Measurements from ENCODE around the gene SMOC2.

DNA sequence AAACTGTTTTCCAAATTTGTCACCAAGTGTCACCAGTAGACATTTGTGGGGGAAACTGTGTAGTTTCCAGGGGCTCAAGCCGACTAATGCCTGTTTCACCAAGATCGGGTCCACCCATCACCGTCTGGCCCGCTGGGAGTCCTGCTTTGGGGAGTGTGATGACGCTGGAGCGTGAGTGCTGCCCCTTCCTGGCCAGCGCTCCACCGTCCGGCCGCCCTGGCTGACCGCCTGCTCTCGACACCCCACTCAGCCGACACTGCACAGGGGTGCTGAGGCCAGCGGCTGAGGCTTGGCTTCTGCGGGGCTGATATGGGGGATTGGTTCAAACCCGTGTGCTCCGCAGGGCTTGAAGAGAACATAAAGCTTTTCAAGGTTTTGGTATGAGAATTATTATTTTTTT is 160.1 kb downstream of the SMOC2 start:
- TF ChIP-seq, protein P1, sequence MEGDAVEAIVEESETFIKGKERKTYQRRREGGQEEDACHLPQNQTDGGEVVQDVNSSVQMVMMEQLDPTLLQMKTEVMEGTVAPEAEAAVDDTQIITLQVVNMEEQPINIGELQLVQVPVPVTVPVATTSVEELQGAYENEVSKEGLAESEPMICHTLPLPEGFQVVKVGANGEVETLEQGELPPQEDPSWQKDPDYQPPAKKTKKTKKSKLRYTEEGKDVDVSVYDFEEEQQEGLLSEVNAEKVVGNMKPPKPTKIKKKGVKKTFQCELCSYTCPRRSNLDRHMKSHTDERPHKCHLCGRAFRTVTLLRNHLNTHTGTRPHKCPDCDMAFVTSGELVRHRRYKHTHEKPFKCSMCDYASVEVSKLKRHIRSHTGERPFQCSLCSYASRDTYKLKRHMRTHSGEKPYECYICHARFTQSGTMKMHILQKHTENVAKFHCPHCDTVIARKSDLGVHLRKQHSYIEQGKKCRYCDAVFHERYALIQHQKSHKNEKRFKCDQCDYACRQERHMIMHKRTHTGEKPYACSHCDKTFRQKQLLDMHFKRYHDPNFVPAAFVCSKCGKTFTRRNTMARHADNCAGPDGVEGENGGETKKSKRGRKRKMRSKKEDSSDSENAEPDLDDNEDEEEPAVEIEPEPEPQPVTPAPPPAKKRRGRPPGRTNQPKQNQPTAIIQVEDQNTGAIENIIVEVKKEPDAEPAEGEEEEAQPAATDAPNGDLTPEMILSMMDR (IDR thresholded peaks at IDR 0.05; ENCODE audit: poor library complexity), result no peak
- no peak for TF ChIP-seq EZH2phosphoT487 (IDR thresholded peaks at IDR 0.05; ENCODE audit: low read depth, severe bottlenecking, unreplicated experiment)
